Right ventricle myocardium superior (tissue), 1 donor: ENCODE data around the gene NOP16. TPM values are rescaled to one million over a fixed set of nuclear protein-coding genes. Genes with fewer than 3 reads are reported as not detected.
A peak's percentile ranks its signal among the peaks of the same experiment; 100 is the strongest.

ENCODE experiments used
- ATAC-seq: fragments of 200-7000 bp; cut with Tn5 transposase; one replicate; pipeline ENCODE4 v1.9.1; 2020; ENCODE audit warnings: mild to moderate bottlenecking; ENCODE audit not compliant: poor library complexity
- DNase-seq: peaks from one replicate; pipeline ENCODE4 v3.0.0-alpha.2; 2020
- intact Hi-C: fragments of 100-400 bp; cut with DNase I; formaldehyde crosslinking; loops from one replicate; pipeline ENCODE4 v1.11.2; 2022
- total RNA-seq: library from RNA; stranded (reverse); fragmentation: NEBNext Ultra II Directional; extraction: Animal tissue kit (Norgen Biotek cat#: 25700); gene quantifications from one replicate; pipeline ENCODE4 v1.2.1, GENCODE V29; 2021
- donor health status: DM: no; HTN: yes; CAD: no; lungs with severe emphysema.

Gene NOP16
- total RNA-seq, 1 donor from 2014 or later: 18.7 TPM

DNA sequence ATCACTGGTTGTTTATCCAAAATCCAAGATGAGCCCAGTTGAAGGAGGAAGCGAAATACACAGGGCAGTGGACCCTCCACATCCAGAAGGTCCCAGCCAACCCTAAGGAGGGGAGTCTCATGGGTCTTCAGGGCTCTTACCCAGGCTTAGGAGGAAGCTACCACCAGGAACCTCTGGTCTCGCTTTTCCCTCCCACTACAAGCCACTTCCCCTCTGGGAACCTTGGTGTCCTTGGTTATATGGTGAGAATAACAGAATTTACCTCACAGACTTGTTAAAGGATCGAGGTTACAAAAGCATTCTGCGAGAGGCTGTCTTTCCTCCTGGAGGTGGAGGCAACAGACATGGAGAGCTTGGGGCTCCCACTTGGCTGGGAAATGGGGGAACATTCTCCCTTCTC, 3.6 kb upstream of the NOP16 start:
- DNase-seq: no peak
- no peak for ATAC-seq
- intact Hi-C loops: no loop called here

DNA sequence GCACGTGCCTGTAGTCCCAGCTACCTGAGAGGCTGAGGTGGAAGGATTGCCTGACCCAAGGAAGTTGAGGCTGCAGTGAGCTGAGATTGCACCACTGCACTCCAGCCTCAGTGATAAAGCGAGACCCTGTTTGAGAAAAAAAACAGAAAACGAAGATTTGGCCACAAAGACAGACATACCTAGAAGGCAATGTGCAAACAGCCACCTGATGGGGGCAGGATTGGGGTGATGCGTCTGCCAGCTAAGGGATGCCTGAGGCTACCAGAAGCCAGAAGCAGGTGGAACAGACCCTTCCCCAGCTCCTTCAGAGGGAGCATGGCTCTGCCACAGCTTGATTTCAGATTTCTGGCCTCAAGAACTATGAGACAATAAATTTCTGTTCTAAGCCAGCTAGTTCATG, 3.1 kb upstream of the NOP16 start:
- ATAC-seq (no peak), DNase-seq (no peak)
- intact Hi-C loops: no loop called here

DNA sequence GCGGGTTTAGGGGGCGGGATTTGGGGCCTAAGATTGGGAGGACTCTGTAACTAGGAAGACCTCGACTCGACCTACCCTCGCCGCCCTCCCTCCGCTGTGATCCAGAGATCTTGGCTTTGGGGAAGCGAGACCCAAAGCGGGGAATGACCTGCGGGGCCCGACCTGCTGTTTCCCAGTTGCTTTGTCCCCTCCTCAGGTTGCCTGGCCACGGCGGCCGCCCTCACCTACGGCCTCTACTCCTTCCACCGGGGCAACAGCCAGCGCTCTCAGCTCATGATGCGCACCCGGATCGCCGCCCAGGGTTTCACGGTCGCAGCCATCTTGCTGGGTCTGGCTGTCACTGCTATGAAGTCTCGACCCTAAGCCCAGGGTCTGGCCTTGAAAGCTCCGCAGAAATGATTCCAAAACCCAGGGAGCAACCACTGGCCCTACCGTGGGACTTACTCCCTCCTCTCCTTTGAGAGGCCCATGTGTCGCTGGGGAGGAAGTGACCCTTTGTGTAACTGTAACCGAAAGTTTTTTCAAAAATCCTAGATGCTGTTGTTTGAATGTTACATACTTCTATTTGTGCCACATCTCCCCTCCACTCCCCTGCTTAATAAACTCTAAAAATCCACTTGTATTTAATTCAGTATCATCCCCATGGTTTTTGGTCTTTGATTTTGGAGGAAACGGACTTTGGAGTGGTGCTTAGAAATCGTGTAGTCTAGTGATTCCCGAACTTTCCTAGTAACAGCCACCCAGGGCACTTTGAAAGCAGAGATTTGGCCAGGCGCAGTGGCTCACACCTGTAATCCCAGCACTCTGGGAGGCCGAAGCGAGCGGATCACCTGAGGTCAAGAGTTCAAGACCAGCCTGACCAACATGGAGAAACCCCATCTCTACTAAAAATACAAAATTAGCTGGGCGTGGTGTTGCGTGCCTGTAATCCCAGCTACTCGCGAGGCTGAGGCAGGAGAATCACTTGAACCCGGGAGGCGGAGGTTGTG, 1.0 kb upstream of the NOP16 start:
- intact Hi-C loops: no loop called here
- ATAC-seq (peak; percentile 43), DNase-seq (no peak)

DNA sequence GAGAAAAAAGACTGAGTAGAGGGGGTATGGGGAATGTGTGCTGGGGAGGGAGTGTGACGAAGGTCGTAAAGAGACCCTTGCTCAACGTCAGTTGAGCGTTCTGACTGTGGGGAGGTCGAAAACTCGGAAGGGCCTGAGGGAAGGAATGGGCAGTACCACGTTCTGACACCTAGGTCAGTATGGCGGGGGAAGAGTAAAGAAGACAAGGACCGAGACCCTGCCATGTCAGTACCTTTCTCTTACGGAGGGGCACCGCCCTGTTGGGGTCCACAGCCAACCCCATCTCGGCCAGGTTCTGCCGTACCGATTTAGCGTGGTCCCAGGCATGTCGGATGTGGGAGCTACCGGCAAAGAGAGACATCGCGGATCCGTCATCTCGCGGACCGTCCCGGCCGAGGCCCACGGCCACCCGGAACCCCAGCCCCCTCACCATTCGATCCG, 375 bp downstream of the NOP16 start:
- DNase-seq (no peak), ATAC-seq (no peak)
- intact Hi-C loops: no loop called here

DNA sequence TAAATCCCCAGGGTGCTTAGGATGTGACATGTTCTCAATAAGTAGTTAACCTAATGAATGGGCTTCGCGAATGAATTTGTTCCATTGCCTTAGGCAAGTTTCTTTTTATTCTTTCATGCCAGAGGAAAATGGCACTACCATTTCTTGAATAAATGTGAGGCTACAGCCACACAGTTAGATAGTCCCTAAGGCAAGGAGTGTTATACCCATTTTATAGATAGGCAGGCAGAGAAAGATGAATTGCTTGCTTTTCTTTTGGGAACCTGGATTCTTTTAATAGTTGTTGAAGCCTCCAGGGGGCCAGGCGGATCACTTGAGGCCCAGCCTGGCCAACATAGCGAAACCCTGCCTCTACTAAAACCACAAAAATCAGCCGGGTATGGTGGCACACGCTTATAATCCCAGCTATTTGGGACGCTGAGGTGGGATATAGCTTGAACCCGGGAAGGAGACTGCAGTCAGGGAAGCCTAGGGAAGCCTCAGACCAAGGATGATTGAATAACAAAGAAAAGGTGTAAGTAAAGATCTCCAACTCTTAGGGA, 943 bp downstream of the NOP16 start:
- intact Hi-C loops: no loop called here

DNA sequence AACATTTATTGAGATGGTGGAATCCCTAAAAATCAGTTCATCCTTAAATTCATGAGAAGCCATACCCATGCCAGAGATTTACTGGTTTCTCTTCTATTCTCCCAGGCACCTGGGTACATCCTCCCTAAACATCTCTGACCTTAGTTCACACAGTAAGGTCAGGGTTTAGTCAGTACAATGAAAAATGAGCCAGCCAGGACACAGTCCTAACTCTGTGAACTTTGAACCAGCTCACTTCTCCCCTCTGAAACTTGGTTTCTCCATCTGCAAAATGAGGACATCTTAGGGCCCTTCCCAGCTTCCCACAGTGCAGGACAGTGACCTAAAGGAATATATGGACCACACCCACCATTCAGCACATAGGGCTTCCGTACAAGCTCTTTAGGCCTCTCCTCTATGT, 1.9 kb downstream of the NOP16 start:
- intact Hi-C loops: no loop called here
- DNase-seq (no peak), ATAC-seq (no peak)

More for the DNA sequence above, 943 bp downstream of the NOP16 start:
- DNase-seq: no peak
- ATAC-seq: no peak

DNA sequence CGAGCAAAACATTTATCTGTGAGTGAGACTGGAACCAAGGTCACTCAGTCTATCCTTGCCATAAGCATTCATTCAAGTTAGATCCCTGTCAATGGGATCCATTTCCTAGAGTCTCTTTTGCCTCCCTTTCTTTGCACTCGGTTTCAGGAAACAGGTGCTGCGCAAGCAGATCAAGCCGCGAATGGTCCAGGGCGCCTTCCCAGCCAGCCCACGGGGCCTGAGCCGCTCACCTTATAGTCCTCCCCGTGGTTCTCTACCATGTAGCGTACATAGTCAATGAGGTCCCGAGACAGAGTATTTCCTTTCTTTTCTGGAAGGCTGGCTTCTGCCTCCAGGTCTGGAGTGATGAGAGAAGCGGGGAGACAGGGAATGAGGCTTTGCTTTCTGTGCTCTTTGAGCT, 3.4 kb downstream of the NOP16 start:
- intact Hi-C loops: no loop called here
- no peak for DNase-seq

DNA sequence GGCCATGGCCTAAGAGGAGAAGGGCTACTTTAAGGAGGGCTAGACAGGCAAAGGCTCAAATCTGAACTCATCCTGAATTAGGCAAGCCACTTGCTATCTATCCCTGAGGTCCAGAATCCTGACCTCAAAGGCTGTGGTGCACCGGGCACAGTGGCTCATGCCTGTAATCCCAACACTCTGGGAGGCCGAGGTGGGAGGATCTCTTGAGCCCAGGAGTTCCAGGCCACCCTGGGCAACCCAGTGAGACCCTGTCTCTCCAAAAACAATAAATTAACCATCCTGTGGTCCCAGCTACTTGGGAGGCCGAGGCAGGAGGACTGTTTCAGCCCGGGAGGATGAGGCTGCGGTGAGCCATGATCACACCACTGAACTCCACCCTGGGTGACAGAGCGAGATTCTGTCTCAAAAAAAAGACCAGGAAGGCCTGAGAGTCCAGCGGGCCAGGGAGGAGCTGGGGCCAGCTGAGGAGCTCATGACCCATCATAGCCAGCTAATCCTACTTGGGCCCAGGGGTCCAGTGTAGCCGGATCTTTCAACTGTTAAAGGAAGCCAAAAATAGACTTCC, 4.0 kb downstream of the NOP16 start:
- intact Hi-C loops: no loop called here
- ATAC-seq (no peak), DNase-seq (no peak)

More for the DNA sequence above, 3.4 kb downstream of the NOP16 start:
- ATAC-seq: no peak

DNA sequence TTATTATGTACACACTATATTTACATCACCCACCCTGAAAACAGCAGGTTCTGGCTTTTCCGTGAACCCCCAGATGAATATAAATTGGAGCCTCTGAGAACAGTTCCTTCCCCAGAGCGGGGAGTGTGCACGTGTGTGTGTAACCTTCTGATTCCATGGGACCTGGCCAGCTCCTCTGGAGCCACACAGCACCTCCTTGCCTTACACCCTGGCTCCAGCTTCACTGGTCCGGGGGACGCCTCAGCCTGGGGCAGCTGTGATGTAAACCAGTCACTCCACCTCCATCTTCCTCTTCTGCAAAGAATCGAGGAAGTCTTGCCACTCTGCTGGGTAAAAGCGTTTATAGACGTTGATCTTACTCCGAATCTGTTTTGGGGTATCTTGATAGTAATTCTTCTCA, 4.4 kb downstream of the NOP16 start:
- DNase-seq (no peak), ATAC-seq (no peak)
- intact Hi-C loops: no loop called here

DNA sequence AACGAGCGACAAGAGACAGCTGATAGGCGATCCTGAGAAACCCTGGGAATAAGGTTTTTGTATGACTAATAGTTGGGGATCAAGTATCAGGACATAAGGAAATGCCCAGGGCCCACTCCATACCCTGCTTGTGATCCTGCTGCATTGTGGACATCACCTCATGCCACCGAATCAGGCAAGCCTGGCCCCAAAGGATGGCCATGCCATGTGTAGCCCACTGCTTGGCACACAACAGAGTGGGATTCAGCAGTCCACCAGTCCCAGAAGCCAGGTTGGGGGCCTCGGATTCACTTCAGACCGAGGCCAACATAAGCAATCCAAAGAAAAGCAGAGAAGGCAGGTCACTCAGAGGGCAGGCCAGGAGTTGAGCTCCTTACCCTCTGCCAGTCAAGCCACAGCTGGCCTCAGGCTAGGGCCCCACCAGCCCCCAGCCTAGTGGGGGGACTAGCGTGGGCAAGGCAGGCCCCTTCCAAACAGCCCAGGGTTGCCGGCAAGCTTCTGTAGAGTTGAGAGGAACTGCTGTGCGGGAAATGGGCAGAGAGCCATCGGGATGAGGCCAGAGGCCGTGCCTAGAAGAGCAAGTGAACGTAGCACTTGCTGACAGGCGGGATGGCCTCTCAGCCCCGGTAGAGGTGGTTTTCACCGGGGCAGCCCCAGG, 5.0 kb downstream of the NOP16 start:
- DNase-seq (no peak), ATAC-seq (no peak)
- intact Hi-C loops: no loop called here

DNA sequence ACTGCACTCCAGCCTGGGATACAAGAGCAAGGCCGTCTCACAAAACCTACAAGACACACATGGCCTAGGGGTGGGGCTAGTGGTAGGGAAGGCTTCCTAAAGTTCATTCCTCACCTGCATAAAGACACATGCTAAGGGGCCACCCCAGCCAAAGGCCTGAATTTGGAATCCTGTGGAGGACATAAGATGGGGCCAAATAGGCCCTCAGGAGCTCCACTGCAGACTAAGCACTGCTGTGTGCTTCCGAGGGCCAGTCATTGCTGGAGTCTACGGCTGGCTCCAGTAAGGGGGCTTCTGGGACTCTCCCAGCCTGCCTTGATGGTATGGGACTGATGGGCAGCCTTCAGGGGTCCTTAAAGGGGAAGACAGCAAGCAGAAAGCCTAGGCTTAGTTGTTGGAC, 5.7 kb downstream of the NOP16 start:
- intact Hi-C loops: no loop called here
- DNase-seq (no peak), ATAC-seq (no peak)

DNA sequence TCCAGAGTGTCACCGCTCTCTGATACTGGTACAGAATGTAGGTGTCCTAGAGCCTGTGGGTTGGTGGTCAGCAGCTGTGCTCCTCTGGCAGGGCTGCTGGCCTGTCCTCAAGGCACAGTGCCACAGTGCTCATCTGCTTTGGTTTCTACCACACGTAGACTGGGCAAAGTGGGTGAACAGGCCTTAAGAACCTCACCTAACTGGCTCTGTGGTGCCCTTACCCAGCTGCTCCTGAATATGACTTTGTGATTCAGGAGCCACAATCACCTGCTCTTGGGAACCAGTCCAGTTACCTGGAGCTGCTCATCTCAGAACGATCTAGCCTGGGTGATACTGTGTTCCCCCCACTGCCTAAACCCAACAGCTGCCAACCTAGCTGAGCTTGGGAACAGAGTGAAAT, 6.4 kb downstream of the NOP16 start:
- DNase-seq (no peak), ATAC-seq (peak; percentile 30)
- intact Hi-C loops: no loop called here

DNA sequence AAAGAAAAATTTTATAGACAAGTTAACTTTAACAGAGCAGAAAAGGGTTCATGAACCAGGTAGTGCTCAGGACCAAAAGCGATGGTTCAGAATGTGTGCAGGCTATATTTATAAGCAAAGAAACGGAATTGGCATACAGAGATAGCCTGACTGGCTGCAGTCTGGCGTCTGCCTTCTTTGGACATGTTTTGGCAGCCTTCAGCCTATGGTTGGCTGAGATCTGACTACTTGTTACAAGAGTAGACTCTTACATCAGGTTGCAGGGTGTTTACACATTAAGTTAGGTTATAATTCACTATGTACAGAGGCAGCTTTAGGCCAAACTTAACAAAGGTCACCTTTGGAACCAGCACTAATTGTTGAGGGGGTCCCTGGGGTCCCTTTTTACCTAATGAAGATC, 7.0 kb downstream of the NOP16 start:
- no peak for DNase-seq
- ATAC-seq: peak; percentile 93

DNA sequence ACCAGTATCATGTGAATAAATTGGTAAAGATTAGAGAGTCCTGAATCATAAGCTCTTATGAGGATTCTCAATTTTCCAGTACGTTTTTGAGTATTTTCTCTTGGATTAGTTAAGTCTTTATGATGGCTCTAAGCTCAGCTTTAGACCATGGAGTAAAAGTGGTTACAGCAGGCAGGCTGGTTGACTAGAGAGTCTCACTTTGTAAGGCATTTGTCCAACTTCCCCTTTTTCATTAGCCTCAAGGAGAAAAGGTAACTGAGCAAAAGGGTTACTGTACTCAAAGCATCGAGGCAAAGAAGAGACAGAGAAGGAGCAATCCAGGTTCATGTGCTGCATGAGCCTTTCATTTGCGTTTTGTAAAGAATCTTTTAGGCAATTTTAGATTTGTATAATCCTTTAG, 8.5 kb downstream of the NOP16 start:
- intact Hi-C loops: no loop called here
- ATAC-seq: no peak
- no peak for DNase-seq

More for the DNA sequence above, 7.0 kb downstream of the NOP16 start:
- intact Hi-C loops: no loop called here

DNA sequence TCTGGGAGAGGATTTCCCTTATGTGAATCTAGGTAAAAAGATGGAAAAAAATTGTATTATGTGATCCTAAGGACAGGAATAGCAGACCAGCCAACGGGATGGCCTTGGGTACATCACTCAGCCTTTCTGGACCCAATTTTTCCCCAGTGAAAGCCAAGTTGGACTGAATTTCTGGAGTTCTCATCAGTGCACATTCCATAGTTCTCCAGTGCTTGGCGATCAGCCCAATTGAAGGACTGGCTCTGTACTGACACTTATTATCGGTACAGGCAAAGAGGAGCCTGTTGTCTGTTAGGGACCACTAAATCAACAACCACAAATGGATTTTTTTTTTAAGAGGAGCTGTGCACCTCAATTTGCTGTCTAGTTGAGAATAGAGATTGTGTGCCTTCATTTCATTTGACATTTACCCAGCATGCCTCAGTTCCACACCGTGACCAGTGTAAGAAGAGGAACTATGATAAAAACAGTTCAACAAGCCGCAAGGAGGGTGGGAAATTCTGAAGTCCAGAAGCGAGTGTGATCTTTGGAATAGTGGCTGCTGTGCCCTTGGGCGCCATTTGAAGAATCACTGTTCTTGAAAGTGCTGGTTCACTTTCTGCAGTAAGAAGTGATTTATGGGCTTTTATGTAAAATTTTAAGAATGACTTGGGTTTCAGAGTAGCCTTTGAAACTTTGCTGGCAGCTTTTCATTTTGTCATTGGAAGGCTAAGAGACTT, 15.1 kb downstream of the NOP16 start:
- ATAC-seq (peak; percentile 74), DNase-seq (no peak)
- intact Hi-C loops: no loop called here

DNA sequence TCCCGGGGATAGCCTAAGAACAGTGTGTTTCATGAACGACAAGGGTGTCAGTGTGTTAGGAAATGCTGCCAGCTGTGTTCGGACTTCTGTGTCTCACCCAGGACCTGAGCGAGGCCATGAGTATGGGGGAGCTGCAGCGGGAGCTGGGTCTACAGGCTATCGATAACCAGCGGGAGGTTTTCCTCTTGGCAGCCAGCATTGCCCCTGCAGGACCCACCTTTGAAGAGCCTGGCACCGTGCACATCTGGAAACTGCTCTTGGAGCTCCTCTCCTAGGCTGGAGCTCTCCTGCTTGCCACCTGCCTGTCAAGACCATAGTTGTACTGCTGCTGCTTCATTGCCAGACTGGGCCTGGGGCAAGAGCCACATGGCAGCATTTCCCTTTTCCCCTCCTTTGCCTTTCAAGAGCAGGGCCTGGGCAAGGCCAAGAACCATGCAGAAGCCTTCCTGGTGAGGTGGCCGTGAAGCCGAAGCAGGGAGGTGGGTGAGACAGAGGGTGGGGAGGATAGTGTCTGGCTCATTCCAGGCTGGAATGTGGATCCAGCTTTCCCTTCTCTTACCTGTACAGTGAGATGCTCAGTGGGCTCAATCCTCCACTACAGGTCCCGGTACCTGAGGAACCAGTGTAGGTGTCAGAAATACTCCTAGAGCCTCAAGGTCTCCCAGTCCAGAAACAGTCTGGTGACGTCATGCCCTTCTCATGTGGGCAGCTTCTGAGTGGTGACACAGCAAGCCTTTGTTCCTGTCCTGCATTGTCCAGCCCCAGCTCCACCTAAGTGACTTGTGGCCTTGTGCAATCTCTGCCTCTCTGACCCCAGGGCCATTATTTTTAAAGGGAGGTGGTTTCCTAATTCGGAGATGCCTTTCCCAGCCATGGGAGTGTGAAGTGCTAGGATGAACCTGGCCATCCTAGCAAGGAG, 16.5 kb downstream of the NOP16 start:
- intact Hi-C loops: no loop called here
- DNase-seq: no peak
- peak; percentile 21 for ATAC-seq

DNA sequence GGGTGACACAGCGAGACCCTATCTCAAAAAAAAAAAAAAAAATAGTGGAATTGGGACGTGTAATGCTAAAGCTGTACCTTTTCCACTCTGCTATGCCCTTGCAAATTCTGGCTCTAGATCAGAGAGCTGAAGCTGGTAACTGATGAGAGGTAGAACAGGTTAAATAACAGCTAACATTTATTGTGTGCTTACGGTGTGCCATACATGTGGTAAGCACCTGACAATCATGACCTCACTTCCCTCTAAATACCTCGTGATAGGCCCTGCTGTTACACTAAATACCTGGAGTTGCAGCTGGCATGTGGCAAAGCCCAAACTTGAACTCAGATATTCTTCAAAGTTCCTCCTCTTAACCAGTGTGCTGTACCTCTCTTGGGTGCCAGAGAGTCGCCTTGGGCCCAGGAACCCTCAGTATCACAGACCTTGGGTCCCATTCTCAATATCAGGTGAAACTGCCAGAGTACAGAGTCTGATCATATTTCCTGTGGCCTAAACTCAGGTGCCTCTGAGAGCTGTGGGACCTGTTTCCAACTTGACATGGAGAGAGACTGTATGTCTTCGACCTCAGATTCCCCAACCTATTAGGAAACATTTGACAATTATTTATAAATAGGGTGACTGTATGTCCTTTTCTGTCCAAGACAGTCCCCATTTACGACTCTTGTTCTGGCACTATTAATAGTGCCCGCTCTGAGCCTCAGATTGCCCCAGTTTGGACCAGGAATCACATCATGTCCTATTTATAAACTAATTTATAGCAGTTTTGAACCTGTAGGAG, 18.3 kb downstream of the NOP16 start:
- DNase-seq: no peak
- intact Hi-C loops: no loop called here
- peak; percentile 6 for ATAC-seq
